Measurements from ENCODE around the gene GGTLC2. TPM values are rescaled to one million over a fixed set of nuclear protein-coding genes. Genes with fewer than 3 reads are reported as not detected.
A peak's percentile ranks its signal among the peaks of the same experiment; 100 is the strongest.

GGTLC2 gene
- total RNA-seq, 4 donors from 2014 or later, result not detected

DNA sequence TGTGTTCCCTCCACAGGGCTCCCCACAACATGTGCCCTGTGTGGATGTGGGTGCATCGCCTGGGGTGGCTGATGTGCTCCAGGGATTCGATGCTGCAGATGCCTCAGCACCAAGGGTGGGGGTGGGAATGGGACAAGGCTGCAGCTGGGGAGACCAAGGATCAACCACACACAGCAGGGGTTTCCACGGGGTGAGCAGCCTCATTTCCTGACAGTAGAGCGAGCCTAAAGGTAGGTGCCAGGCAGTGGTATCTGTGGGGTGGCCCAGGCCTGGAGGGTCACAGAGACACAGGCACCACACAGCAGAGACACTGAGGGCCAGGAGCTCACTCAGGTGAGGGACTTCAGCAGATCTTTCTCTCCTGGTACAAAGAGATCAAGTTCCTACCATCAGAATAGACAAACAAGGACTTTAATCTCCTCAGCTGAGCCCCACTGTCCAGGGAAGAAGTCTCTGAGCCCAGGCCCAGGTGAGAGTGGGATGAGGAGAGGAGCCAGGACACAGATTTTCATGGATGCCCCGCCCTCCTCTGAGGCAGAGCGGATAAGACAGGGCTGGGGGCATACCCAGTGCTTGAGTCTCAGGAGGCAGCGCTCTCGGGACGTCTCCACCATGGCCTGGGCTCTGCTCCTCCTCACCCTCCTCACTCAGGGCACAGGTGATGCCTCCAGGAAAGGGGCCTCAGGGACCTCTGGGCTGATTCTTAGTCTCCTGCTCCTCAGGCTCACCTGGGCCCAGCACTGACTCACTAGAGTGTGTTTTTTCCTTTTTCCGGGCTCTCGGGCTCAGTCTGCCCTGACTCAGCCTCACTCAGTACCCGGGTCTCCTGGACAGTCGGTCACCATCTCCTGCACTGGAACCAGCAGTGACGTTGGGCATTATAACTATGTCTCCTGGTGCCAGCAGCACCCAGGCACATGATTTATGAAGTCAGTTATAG is 19.7 kb downstream of the GGTLC2 start:
- WGBS, result 75% methylated on average over 10 of the region's 14 CpGs
- H3K27ac ChIP-seq, result no peak overlapping the region
- TF ChIP-seq EP300 (IDR thresholded peaks at IDR 0.05), result no peak
- TF ChIP-seq, protein P1, sequence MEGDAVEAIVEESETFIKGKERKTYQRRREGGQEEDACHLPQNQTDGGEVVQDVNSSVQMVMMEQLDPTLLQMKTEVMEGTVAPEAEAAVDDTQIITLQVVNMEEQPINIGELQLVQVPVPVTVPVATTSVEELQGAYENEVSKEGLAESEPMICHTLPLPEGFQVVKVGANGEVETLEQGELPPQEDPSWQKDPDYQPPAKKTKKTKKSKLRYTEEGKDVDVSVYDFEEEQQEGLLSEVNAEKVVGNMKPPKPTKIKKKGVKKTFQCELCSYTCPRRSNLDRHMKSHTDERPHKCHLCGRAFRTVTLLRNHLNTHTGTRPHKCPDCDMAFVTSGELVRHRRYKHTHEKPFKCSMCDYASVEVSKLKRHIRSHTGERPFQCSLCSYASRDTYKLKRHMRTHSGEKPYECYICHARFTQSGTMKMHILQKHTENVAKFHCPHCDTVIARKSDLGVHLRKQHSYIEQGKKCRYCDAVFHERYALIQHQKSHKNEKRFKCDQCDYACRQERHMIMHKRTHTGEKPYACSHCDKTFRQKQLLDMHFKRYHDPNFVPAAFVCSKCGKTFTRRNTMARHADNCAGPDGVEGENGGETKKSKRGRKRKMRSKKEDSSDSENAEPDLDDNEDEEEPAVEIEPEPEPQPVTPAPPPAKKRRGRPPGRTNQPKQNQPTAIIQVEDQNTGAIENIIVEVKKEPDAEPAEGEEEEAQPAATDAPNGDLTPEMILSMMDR (IDR thresholded peaks at IDR 0.05), result no peak
- no peak for TF ChIP-seq POLR2A (IDR thresholded peaks at IDR 0.05)
- no peak for TF ChIP-seq POLR2AphosphoS5 (IDR thresholded peaks at IDR 0.05)

DNA sequence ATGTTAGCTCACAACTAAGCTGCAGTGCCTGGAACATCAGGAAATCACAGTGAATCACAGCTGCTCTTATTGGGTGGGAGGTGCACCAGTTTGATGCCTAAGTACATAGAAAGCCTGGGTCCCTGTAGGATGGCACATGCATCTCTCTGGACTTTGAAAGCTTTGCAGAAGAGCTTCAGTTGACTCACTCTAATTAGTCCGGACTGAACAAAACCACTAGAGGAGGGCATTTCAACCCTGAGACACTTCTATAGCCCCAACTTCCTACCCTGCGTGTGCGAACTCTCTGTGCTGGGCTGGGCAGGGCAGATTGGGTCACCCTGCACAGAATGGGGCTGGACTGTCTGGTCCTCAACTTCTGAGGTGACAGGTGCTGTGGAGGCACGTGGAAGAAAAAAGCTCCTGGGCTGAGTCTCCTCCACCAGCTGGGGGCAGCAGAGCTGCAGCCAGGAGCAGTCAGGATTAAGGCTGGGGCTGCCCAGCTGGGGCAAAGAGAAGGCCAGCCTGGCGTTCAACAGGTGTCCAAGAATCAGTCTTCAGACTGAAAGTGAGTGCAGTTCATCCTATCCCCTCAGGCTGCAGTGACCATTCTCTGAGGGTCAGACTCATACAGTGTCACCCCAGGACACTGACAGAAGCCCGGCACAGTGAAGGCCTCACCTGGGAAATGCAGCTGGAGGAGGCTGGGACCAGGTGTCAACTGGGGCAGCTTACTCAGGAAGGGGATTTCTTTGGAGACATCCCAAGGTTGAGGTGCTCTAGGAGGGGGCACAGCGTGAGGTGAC is 22.1 kb downstream of the GGTLC2 start:
- no peak for DNase-seq (ENCODE audit: low spot score in 2 of 2)
- H3K4me1 ChIP-seq, result no peaks in the 10 kb centered on the region
- H3K36me3 ChIP-seq, result no peaks in the 10 kb centered on the region
- H3K27ac ChIP-seq, result no peak overlapping the region
- H3K4me3 ChIP-seq, result no peak overlapping the region
- no peaks in the 10 kb centered on the region for H3K27me3 ChIP-seq
- TF ChIP-seq POLR2AphosphoS5 (IDR thresholded peaks at IDR 0.05), result no peak
- TF ChIP-seq, protein P1 (IDR thresholded peaks at IDR 0.05), result peak in 1 of 2 donors; percentile 26
- peaks cover 7% of the 10 kb centered on the region for H3K9me3 ChIP-seq
- WGBS, result 48% methylated on average over 4 of the region's 7 CpGs

More for the DNA sequence above, 19.7 kb downstream of the GGTLC2 start:
- no peak for DNase-seq (ENCODE audit: low spot score in 2 of 2)
- Histone ChIP-seq H3K27me3 (no peaks in the 10 kb centered on the region), H3K4me3 (no peak overlapping the region), H3K4me1 (no peaks in the 10 kb centered on the region), H3K36me3 (no peaks in the 10 kb centered on the region), H3K9me3 (no peaks in the 10 kb centered on the region)

DNA sequence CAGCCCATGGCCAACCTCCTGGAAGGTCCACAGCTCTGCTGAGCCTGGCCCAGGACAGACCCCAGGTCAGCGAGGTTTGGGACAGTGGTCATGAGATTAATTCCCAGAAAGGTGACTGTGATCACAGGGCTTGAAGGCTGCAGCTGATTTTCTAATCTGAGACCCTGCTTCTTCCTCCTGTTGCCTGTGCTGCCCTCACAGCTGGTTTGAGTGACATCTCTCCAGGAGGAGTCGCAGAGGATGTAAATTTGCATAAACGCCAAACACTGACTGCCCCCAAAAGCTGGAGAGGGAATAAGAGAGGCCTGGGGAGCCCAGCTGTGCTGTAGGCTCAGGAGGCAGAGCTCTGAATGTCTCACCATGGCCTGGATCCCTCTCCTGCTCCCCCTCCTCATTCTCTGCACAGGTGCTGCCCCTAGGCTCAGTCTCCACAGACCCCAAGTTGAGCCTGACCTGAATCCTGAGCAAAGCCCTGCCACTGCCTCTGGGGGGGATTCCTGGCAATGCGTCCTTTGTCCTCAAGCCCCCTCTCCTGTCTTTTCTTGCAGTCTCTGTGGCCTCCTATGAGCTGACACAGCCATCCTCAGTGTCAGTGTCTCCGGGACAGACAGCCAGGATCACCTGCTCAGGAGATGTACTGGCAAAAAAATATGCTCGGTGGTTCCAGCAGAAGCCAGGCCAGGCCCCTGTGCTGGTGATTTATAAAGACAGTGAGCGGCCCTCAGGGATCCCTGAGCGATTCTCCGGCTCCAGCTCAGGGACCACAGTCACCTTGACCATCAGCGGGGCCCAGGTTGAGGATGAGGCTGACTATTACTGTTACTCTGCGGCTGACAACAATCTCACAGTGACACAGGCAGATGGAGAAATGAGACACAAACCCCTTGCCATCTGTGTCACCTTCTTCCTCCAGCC is 23.8 kb downstream of the GGTLC2 start:
- no peaks in the 10 kb centered on the region for H3K27me3 ChIP-seq
- DNase-seq (ENCODE audit: low spot score in 2 of 2), result no peak
- 65% methylated on average over 5 of the region's 11 CpGs for WGBS
- no peak overlapping the region for H3K4me3 ChIP-seq
- H3K9me3 ChIP-seq, result peaks cover 7% of the 10 kb centered on the region
- H3K36me3 ChIP-seq, result no peaks in the 10 kb centered on the region
- no peak overlapping the region for H3K27ac ChIP-seq
- TF ChIP-seq, protein P1 (IDR thresholded peaks at IDR 0.05), result no peak
- H3K4me1 ChIP-seq, result no peaks in the 10 kb centered on the region

DNA sequence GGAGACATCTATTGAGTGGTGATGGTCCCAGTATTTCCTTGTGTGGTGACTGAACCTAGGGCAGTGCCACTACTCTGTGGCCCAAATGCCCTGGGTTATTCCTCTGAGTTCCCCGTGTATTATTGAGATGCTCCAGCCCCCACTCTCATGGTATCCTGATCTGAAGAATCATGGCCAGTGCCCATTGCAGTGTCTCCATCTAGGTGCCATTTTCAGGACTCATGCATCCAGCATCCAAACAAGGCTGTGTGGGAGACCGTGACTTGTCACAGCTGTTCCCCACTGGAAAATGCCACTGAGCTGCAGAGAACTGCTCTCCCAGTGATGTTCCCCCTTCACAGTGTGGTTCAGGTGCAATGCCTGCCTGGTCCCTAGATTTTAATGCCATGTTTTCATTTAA is 24.7 kb downstream of the GGTLC2 start:
- H3K9me3 ChIP-seq, result peaks cover 7% of the 10 kb centered on the region
- no peaks in the 10 kb centered on the region for H3K4me1 ChIP-seq
- H3K27me3 ChIP-seq, result no peaks in the 10 kb centered on the region
- H3K36me3 ChIP-seq, result no peaks in the 10 kb centered on the region
- DNase-seq (ENCODE audit: low spot score in 2 of 2), result no peak
- H3K27ac ChIP-seq, result no peak overlapping the region
- TF ChIP-seq, protein P1 (IDR thresholded peaks at IDR 0.05), result no peak
- H3K4me3 ChIP-seq, result no peak overlapping the region
- 100% methylated on average over 2 of the region's 2 CpGs for WGBS

Measured in suprapubic skin (tissue), 4 donors.